ENCODE data around the gene NMNAT2.

- TF ChIP-seq ZFP3 (CRISPR knock-in tag; IDR thresholded peaks at IDR 0.05) (no peak), ESRRG (CRISPR knock-in tag; IDR thresholded peaks at IDR 0.05) (no peak), TSHZ2 (CRISPR knock-in tag; IDR thresholded peaks at IDR 0.05) (no peak), OSR1 (CRISPR knock-in tag; IDR thresholded peaks at IDR 0.05) (no peak), ISL1 (CRISPR knock-in tag; IDR thresholded peaks at IDR 0.05) (no peak), TCF4 (CRISPR knock-in tag; IDR thresholded peaks at IDR 0.05; ENCODE audit: borderline replicate concordance) (no peak), CREB5 (CRISPR knock-in tag; IDR thresholded peaks at IDR 0.05; ENCODE audit: low read depth) (no peak), PATZ1 (CRISPR knock-in tag; IDR thresholded peaks at IDR 0.05; ENCODE audit: borderline replicate concordance) (no peak), CSRNP3 (CRISPR knock-in tag; IDR thresholded peaks at IDR 0.05) (no peak), ZFP30 (CRISPR knock-in tag; IDR thresholded peaks at IDR 0.05) (no peak)
These were observed 208.5 kb downstream of the NMNAT2 start for GRCh38 chr1:183209533-183210158.

All from SK-N-SH treated with all-trans-retinoic acid at 6 μM for 48 hours (cell line).